Measurements from ENCODE around the gene BAG5.

Gene BAG5

GRCh38 chr14:103530831-103531230 is 31.6 kb downstream of the BAG5 start:
- H3K4me3 Mint-ChIP-seq = no peak overlapping the region
- TF ChIP-seq, protein P1, sequence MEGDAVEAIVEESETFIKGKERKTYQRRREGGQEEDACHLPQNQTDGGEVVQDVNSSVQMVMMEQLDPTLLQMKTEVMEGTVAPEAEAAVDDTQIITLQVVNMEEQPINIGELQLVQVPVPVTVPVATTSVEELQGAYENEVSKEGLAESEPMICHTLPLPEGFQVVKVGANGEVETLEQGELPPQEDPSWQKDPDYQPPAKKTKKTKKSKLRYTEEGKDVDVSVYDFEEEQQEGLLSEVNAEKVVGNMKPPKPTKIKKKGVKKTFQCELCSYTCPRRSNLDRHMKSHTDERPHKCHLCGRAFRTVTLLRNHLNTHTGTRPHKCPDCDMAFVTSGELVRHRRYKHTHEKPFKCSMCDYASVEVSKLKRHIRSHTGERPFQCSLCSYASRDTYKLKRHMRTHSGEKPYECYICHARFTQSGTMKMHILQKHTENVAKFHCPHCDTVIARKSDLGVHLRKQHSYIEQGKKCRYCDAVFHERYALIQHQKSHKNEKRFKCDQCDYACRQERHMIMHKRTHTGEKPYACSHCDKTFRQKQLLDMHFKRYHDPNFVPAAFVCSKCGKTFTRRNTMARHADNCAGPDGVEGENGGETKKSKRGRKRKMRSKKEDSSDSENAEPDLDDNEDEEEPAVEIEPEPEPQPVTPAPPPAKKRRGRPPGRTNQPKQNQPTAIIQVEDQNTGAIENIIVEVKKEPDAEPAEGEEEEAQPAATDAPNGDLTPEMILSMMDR (IDR thresholded peaks at IDR 0.05) = no peak
- peaks cover 43% of the 10 kb centered on the region for H3K4me1 Mint-ChIP-seq
- no peak overlapping the region for H3K27ac Mint-ChIP-seq
- no peaks in the 10 kb centered on the region for H3K9me3 Mint-ChIP-seq
- no peaks in the 10 kb centered on the region for H3K27me3 Mint-ChIP-seq (ENCODE audit: low read depth, poor library complexity)
- no peaks in the 10 kb centered on the region for H3K36me3 Mint-ChIP-seq (ENCODE audit: low read depth)
- DNase-seq = no peak

DNA sequence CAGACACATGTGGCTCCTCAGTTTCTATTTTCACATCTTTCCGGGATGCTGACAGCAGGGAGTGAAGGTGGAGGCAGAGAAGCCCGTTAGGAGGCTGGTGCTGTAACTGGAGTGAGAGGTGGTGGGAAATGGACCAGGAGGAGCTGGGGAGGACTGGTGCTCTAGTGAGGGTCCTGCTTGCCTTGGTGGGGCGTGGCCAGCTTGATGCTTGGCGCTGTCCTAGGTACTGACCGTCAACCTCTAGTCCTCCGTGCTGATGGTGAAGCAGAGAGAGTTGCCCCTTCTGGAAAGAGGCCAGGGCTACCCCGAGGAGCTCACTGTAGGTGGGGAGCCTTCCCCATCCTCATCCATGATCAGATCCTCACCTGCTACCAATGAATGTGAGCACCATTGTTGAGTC is 32.1 kb downstream of the BAG5 start:
- Mint-ChIP-seq H3K27ac (no peak overlapping the region), H3K4me1 (peaks cover 48% of the 10 kb centered on the region), H3K36me3 (ENCODE audit: low read depth) (no peaks in the 10 kb centered on the region), H3K9me3 (no peaks in the 10 kb centered on the region), H3K27me3 (ENCODE audit: low read depth, poor library complexity) (no peaks in the 10 kb centered on the region), H3K4me3 (peak overlapping the region; percentile 95)
- TF ChIP-seq, protein P1 (IDR thresholded peaks at IDR 0.05) = no peak
- DNase-seq = peak; percentile 83

GRCh38 chr14:103529383-103530365 is 32.8 kb downstream of the BAG5 start:
- no peaks in the 10 kb centered on the region for H3K9me3 Mint-ChIP-seq
- no peaks in the 10 kb centered on the region for H3K27me3 Mint-ChIP-seq (ENCODE audit: low read depth, poor library complexity)
- peaks cover 55% of the 10 kb centered on the region for H3K4me1 Mint-ChIP-seq
- peak overlapping the region; percentile 95 for H3K4me3 Mint-ChIP-seq
- peak overlapping the region; percentile 59 for H3K27ac Mint-ChIP-seq
- TF ChIP-seq, protein P1 (IDR thresholded peaks at IDR 0.05) = no peak
- DNase-seq = no peak
- H3K36me3 Mint-ChIP-seq (ENCODE audit: low read depth) = no peaks in the 10 kb centered on the region

- H3K4me3 Mint-ChIP-seq = peak within 1 kb of the TSS; percentile 95
- H3K9me3 Mint-ChIP-seq = no peaks in the 10 kb centered on the region
- TF ChIP-seq, protein P1 (IDR thresholded peaks at IDR 0.05) = no peak
- H3K4me1 Mint-ChIP-seq = peaks cover 64% of the 10 kb centered on the region
- H3K36me3 Mint-ChIP-seq (ENCODE audit: low read depth) = no peaks in the 10 kb centered on the region
- peak; percentile 80 for DNase-seq
- H3K27me3 Mint-ChIP-seq (ENCODE audit: low read depth, poor library complexity) = peaks cover 7% of the 10 kb centered on the region
- peak within 1 kb of the TSS; percentile 99 for H3K27ac Mint-ChIP-seq
Observed at GRCh38 chr14:103528587-103529382, 33.7 kb downstream of the BAG5 start, which contains the start of gene TRMT61A. TRMT61A (plus strand) TSS chr14:103529196; CDS start chr14:103529979, 783 bp downstream.

GRCh38 chr14:103528146-103528586 is 34.3 kb downstream of the BAG5 start:
- Mint-ChIP-seq H3K9me3 (no peaks in the 10 kb centered on the region), H3K36me3 (ENCODE audit: low read depth) (no peaks in the 10 kb centered on the region), H3K4me3 (peak overlapping the region; percentile 95), H3K27me3 (ENCODE audit: low read depth, poor library complexity) (peaks cover 13% of the 10 kb centered on the region), H3K27ac (peak overlapping the region; percentile 99), H3K4me1 (peaks cover 68% of the 10 kb centered on the region)
- DNase-seq = no peak
- TF ChIP-seq, protein P1 (IDR thresholded peaks at IDR 0.05) = no peak
